SK-N-SH treated with all-trans-retinoic acid at 6 μM for 48 hours (cell line): ENCODE results near the gene NKTR.
A peak's percentile ranks its signal among the peaks of the same experiment; 100 is the strongest.

ENCODE experiments used
- ATAC-seq: fragments of 200-7000 bp; cut with Tn5 transposase; 3 replicates; pipeline ENCODE4 v1.9.1; 2020; ENCODE audit warnings: mild to moderate bottlenecking, moderate library complexity
- BACH2 ChIP-seq: fragments of 250-450 bp; sonication (Bioruptor Pico); IDR thresholded peaks from 2 replicates; pipeline ENCODE4 v1.9.0; 2021; ENCODE audit warnings: mild to moderate bottlenecking, borderline replicate concordance
- CSDC2 ChIP-seq: fragments of 250-450 bp; sonication (Bioruptor Pico); IDR thresholded peaks from 2 replicates; pipeline ENCODE4 v1.5.0; 2020; ENCODE audit warnings: mild to moderate bottlenecking, moderate library complexity
- GLIS3 ChIP-seq: fragments of 250-450 bp; sonication (Bioruptor Pico); IDR thresholded peaks from 2 replicates; pipeline ENCODE4 v1.5.0; 2020; ENCODE audit warnings: mild to moderate bottlenecking, moderate library complexity
- OSR1 ChIP-seq: fragments of 250-450 bp; sonication (Bioruptor Pico); IDR thresholded peaks from 2 replicates; pipeline ENCODE4 v1.8.0; 2022; ENCODE audit warnings: moderate library complexity, mild to moderate bottlenecking, inconsistent platforms
- PPARA ChIP-seq: fragments of 250-450 bp; sonication (Bioruptor Pico); IDR thresholded peaks from 2 replicates; pipeline ENCODE4 v1.5.0; 2020; ENCODE audit warnings: mild to moderate bottlenecking, borderline replicate concordance
- RARB ChIP-seq: fragments of 250-450 bp; sonication (Bioruptor Pico); IDR thresholded peaks from 2 replicates; pipeline ENCODE4 v1.8.0; 2021; ENCODE audit warnings: mild to moderate bottlenecking, moderate library complexity
- SNAI2 ChIP-seq: fragments of 250-450 bp; sonication (Bioruptor Pico); IDR thresholded peaks from 2 replicates; pipeline ENCODE4 v1.5.0; 2020; ENCODE audit warnings: mild to moderate bottlenecking, moderate library complexity
- TOX ChIP-seq: fragments of 250-450 bp; sonication (Bioruptor Pico); IDR thresholded peaks from 2 replicates; pipeline ENCODE4 v1.8.0; 2021; ENCODE audit warnings: mild to moderate bottlenecking, moderate library complexity, borderline replicate concordance
- ZFP30 ChIP-seq: fragments of 450-650 bp; formaldehyde crosslinking; IDR thresholded peaks from 2 replicates; pipeline ENCODE4 v1.5.0; 2022; ENCODE audit warnings: mild to moderate bottlenecking, moderate library complexity
- ZNF70 ChIP-seq: fragments of 450-650 bp; formaldehyde crosslinking; IDR thresholded peaks from 2 replicates; pipeline ENCODE4 v1.5.0; 2020; ENCODE audit warnings: mild to moderate bottlenecking, moderate library complexity
- ZNF8 ChIP-seq: fragments of 450-650 bp; formaldehyde crosslinking; IDR thresholded peaks from 2 replicates; pipeline ENCODE4 v1.5.0; 2020; ENCODE audit warnings: mild to moderate bottlenecking, moderate library complexity
- TF ChIP-seq, protein P1 (sequence below): fragments of 250-450 bp; sonication (Bioruptor Pico); IDR thresholded peaks from 2 replicates; pipeline ENCODE4 v1.5.1; 2020; ENCODE audit warnings: low read depth, mild to moderate bottlenecking, moderate library complexity
- TF ChIP-seq, protein P2 (sequence below): fragments of 250-450 bp; sonication (Bioruptor Pico); IDR thresholded peaks from 2 replicates; pipeline ENCODE4 v1.8.0; 2021; ENCODE audit warnings: low read depth, mild to moderate bottlenecking, moderate library complexity, borderline replicate concordance
- TF ChIP-seq, protein P3 (sequence below): fragments of 250-450 bp; sonication (Bioruptor Pico); IDR thresholded peaks from 2 replicates; pipeline ENCODE4 v1.8.0; 2020; ENCODE audit warnings: mild to moderate bottlenecking, moderate library complexity, borderline replicate concordance
- TF ChIP-seq, protein P4 (sequence below): fragments of 250-450 bp; sonication (Bioruptor Pico); IDR thresholded peaks from 2 replicates; pipeline ENCODE4 v1.5.0; 2020; ENCODE audit warnings: mild to moderate bottlenecking, moderate library complexity

NKTR gene

DNA sequence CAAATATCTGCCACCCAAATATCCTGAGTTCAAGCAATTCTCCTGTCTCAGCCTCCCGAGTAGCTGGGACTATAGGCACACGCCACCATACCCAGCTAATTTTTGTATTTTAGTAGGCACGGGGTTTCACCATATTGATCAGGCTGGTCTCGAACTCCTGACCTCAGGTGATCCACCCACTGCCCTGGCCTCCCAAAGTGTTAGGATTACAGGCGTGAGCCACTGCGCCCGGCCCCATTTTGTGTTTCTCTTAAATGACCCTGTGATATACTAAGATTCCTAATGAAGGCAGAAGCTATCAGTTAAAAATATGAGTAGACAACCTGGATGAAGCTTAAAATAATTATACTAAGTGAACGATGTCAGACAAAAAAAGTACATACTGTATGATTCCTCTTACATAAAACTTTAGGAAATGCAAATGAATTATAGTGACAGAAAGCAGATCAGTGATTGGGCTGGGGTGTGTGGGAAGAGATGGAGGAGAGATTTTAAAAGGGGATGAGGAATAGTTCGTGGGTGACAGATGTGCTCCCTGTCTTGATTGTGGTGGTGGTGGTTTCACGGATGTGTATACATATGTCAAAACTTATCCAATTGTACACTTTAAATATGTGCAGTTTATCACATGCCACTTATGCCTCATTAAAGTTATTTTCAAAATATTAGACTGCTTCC, 81.0 kb downstream of the NKTR start:
- no peak for ATAC-seq
- TF ChIP-seq SNAI2 (CRISPR knock-in tag): no peak
- TF ChIP-seq, protein P1, sequence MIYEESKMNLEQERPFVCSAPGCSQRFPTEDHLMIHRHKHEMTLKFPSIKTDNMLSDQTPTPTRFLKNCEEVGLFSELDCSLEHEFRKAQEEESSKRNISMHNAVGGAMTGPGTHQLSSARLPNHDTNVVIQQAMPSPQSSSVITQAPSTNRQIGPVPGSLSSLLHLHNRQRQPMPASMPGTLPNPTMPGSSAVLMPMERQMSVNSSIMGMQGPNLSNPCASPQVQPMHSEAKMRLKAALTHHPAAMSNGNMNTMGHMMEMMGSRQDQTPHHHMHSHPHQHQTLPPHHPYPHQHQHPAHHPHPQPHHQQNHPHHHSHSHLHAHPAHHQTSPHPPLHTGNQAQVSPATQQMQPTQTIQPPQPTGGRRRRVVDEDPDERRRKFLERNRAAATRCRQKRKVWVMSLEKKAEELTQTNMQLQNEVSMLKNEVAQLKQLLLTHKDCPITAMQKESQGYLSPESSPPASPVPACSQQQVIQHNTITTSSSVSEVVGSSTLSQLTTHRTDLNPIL (CRISPR knock-in tag): no peak
- TF ChIP-seq PPARA (CRISPR knock-in tag): no peak
- TF ChIP-seq, protein P2, sequence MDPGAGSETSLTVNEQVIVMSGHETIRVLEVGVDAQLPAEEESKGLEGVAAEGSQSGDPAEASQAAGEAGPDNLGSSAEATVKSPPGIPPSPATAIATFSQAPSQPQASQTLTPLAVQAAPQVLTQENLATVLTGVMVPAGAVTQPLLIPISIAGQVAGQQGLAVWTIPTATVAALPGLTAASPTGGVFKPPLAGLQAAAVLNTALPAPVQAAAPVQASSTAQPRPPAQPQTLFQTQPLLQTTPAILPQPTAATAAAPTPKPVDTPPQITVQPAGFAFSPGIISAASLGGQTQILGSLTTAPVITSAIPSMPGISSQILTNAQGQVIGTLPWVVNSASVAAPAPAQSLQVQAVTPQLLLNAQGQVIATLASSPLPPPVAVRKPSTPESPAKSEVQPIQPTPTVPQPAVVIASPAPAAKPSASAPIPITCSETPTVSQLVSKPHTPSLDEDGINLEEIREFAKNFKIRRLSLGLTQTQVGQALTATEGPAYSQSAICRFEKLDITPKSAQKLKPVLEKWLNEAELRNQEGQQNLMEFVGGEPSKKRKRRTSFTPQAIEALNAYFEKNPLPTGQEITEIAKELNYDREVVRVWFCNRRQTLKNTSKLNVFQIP (CRISPR knock-in tag): no peak
- TF ChIP-seq ZNF70 (CRISPR knock-in tag): no peak
- no peak for TF ChIP-seq ZFP30 (CRISPR knock-in tag)
- no peak for TF ChIP-seq RARB (CRISPR knock-in tag)
- TF ChIP-seq GLIS3 (CRISPR knock-in tag): no peak
- no peak for TF ChIP-seq ZNF8 (CRISPR knock-in tag)
- TF ChIP-seq, protein P3, sequence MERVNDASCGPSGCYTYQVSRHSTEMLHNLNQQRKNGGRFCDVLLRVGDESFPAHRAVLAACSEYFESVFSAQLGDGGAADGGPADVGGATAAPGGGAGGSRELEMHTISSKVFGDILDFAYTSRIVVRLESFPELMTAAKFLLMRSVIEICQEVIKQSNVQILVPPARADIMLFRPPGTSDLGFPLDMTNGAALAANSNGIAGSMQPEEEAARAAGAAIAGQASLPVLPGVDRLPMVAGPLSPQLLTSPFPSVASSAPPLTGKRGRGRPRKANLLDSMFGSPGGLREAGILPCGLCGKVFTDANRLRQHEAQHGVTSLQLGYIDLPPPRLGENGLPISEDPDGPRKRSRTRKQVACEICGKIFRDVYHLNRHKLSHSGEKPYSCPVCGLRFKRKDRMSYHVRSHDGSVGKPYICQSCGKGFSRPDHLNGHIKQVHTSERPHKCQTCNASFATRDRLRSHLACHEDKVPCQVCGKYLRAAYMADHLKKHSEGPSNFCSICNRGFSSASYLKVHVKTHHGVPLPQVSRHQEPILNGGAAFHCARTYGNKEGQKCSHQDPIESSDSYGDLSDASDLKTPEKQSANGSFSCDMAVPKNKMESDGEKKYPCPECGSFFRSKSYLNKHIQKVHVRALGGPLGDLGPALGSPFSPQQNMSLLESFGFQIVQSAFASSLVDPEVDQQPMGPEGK (CRISPR knock-in tag): no peak

DNA sequence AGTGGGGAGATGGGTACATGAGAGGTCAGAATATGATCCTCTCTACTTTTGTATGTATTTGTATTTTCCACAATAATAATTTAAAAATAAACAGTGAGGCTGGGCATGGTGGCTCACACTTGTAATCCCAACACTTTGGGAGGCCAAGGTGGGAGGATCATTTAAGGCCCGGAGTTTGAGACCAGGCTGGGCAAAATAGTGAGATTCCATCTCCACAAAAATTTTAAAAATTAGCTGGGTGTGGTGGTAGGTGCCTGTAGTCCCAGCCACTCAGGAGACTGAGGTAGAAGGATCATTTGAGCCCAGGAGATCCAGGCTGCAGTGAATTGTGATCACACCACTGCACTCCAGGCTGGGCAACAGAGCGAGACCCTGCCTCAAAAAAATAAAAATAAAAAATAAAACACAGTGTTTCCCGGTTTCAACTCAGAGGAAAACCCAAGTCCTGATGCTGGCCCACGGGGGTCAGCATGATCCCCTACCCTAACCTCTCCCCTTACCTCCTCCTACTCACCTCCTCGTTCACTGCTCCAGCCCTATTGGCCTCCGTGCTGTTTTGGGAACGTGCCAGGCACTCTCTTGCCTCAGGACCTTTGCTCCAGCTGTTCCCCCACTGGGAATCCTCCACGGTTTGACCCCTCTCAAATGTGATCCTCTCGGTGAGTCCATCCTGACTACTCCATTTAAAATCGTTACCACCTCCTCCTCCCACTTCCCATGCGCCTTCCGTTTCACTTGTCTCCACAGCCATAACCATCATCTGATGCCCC, 82.0 kb downstream of the NKTR start:
- TF ChIP-seq OSR1 (CRISPR knock-in tag): no peak
- no peak for ATAC-seq

DNA sequence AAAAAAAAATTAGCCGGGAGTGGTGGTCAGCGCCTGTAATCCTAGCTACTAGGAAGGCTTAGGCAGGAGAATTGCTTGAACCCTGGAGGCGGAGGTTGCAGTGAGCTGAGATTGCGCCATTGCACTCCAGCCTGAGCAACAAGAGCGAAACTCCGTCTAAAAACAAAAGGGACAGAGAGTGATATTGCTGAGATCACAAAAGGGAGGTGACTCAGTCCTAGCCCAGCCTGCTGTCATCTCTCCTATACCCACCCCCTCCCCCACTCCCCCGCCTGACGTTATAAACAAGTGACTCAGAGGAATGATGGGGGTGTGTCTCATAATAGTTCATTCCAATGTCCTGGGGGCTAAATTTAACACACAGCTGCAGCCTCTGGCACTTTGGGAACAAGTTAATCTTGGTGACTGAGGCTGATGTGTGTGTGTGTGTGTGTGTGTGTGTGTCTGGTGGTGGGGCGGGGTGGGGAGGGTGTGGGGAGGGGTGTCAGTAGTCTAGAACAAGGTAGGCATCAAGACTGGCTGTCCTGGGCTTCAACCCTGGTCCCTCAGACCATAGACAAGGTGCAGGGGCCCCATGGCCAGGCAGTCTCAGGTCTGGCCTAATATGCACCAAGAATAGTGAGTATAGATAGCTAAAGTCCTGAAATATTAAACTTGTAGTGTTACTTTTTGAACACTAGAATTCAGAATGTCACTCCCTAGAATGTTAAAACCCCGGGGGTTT, 83.6 kb downstream of the NKTR start:
- TF ChIP-seq, protein P3 (CRISPR knock-in tag): no peak
- TF ChIP-seq RARB (CRISPR knock-in tag) (no peak), CSDC2 (CRISPR knock-in tag) (no peak), BACH2 (CRISPR knock-in tag) (no peak), ZFP30 (CRISPR knock-in tag) (no peak), TOX (CRISPR knock-in tag) (no peak)
- TF ChIP-seq, protein P1 (CRISPR knock-in tag): no peak
- peak; percentile 64 for ATAC-seq

DNA sequence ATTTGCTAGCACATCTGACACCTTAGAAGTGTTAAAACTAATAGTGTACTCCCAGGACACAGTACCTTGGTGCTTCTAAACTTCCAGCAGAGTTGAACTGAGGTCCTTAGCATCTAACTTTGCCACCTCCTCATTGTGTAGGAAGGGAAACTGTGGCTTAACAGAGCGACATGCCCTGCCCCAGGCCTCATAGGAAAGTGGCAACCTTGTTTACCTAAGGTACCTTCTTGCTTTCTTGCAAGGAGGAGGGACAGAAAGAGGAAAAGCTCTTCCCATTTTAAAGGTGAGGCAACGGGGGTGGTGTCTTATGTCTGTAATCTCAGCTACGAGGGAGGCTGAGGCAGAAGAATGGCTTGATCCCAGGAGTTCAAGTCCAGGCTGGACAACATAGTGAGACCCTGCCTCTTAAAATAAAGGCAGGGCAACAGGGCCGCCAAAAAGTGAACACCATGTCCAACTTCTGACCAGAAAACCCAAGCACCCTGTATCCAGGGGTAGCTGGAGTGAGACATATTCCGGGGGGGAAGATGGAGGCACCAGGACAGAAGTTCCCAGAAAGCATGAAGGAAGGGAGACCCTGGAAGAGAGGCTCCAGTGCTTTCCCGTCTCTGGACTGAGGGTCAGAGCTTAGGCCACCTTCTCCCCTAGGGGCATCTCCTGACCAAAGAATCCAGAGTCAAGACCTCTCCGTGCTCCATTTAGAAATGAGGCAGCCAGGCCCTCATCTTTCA, 84.3 kb downstream of the NKTR start:
- TF ChIP-seq RARB (CRISPR knock-in tag) (no peak), BACH2 (CRISPR knock-in tag) (no peak), CSDC2 (CRISPR knock-in tag) (no peak), OSR1 (CRISPR knock-in tag) (no peak)
- TF ChIP-seq, protein P4, sequence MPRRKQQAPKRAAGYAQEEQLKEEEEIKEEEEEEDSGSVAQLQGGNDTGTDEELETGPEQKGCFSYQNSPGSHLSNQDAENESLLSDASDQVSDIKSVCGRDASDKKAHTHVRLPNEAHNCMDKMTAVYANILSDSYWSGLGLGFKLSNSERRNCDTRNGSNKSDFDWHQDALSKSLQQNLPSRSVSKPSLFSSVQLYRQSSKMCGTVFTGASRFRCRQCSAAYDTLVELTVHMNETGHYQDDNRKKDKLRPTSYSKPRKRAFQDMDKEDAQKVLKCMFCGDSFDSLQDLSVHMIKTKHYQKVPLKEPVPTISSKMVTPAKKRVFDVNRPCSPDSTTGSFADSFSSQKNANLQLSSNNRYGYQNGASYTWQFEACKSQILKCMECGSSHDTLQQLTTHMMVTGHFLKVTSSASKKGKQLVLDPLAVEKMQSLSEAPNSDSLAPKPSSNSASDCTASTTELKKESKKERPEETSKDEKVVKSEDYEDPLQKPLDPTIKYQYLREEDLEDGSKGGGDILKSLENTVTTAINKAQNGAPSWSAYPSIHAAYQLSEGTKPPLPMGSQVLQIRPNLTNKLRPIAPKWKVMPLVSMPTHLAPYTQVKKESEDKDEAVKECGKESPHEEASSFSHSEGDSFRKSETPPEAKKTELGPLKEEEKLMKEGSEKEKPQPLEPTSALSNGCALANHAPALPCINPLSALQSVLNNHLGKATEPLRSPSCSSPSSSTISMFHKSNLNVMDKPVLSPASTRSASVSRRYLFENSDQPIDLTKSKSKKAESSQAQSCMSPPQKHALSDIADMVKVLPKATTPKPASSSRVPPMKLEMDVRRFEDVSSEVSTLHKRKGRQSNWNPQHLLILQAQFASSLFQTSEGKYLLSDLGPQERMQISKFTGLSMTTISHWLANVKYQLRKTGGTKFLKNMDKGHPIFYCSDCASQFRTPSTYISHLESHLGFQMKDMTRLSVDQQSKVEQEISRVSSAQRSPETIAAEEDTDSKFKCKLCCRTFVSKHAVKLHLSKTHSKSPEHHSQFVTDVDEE (CRISPR knock-in tag): no peak
- TF ChIP-seq, all 23 proteins: peak for 0
- ATAC-seq: no peak
